ENCODE measurements around the gene CELF2.
A peak's percentile ranks its signal among the peaks of the same experiment; 100 is the strongest.
"Not testable (repeated sequence)": the region's sequence is repeated elsewhere in the genome, so short reads cannot be mapped to it uniquely, and the experiment has no call there.

CELF2 gene

GRCh38 chr10:11017570-11018431 lies at the start of gene CELF2:
CELF2 (plus strand) TSS chr10:11017872; CDS start chr10:11018090, 218 bp downstream.
- FAIRE-seq (no peak), DNase-seq (ENCODE audit: extremely low spot score, insufficient read length, low read depth) (peak; percentile 23)

GRCh38 chr10:10968257-10968588 lies 49.4 kb upstream of the CELF2 start:
- DNase-seq (ENCODE audit: extremely low spot score, insufficient read length, low read depth) (no peak), FAIRE-seq (no peak)

- DNase-seq (ENCODE audit: extremely low spot score, insufficient read length, low read depth) (no peak), FAIRE-seq (no peak)
These were observed 44.4 kb upstream of the CELF2 start for GRCh38 chr10:10973310-10973709.

GRCh38 chr10:10975647-10976046 lies 42.0 kb upstream of the CELF2 start:
- no peak for DNase-seq (ENCODE audit: extremely low spot score, insufficient read length, low read depth)
- FAIRE-seq = no peak

GRCh38 chr10:10976652-10977051 lies 41.0 kb upstream of the CELF2 start:
- DNase-seq (ENCODE audit: extremely low spot score, insufficient read length, low read depth) (no peak), FAIRE-seq (no peak)

- no peak for DNase-seq (ENCODE audit: extremely low spot score, insufficient read length, low read depth)
- FAIRE-seq = no peak
These were observed 40.3 kb upstream of the CELF2 start for GRCh38 chr10:10977226-10977956.

- no peak for DNase-seq (ENCODE audit: extremely low spot score, insufficient read length, low read depth)
- FAIRE-seq = no peak
These were observed 39.7 kb upstream of the CELF2 start for GRCh38 chr10:10977978-10978377.

- FAIRE-seq (no peak), DNase-seq (ENCODE audit: extremely low spot score, insufficient read length, low read depth) (no peak)
These were observed 32.3 kb upstream of the CELF2 start for GRCh38 chr10:10985361-10985760.

- DNase-seq (ENCODE audit: extremely low spot score, insufficient read length, low read depth) (no peak), FAIRE-seq (no peak)
These were observed 31.1 kb upstream of the CELF2 start for GRCh38 chr10:10986606-10987005.

GRCh38 chr10:10987111-10987510 lies 30.6 kb upstream of the CELF2 start:
- no peak for DNase-seq (ENCODE audit: extremely low spot score, insufficient read length, low read depth)
- no peak for FAIRE-seq

- DNase-seq (ENCODE audit: extremely low spot score, insufficient read length, low read depth) = no peak
- no peak for FAIRE-seq
These were observed 28.0 kb upstream of the CELF2 start for GRCh38 chr10:10989669-10990068.

GRCh38 chr10:10991144-10991543 lies 26.5 kb upstream of the CELF2 start:
- FAIRE-seq (no peak), DNase-seq (ENCODE audit: extremely low spot score, insufficient read length, low read depth) (no peak)

- FAIRE-seq = no peak
These were observed 25.6 kb upstream of the CELF2 start for GRCh38 chr10:10992072-10992471.

GRCh38 chr10:10992961-10993714 lies 24.5 kb upstream of the CELF2 start:
- DNase-seq (ENCODE audit: extremely low spot score, insufficient read length, low read depth) (no peak), FAIRE-seq (no peak)

More at GRCh38 chr10:10992072-10992471, 25.6 kb upstream of the CELF2 start:
- DNase-seq (ENCODE audit: extremely low spot score, insufficient read length, low read depth) = no peak

GRCh38 chr10:10993785-10994184 lies 23.9 kb upstream of the CELF2 start:
- DNase-seq (ENCODE audit: extremely low spot score, insufficient read length, low read depth) (no peak), FAIRE-seq (no peak)

- FAIRE-seq (no peak), DNase-seq (ENCODE audit: extremely low spot score, insufficient read length, low read depth) (no peak)
These were observed 23.3 kb upstream of the CELF2 start for GRCh38 chr10:10994360-10994759.

- FAIRE-seq = no peak
- DNase-seq (ENCODE audit: extremely low spot score, insufficient read length, low read depth) = no peak
These were observed 22.6 kb upstream of the CELF2 start for GRCh38 chr10:10995120-10995519.

GRCh38 chr10:10996966-10997620 lies 20.6 kb upstream of the CELF2 start:
- DNase-seq (ENCODE audit: extremely low spot score, insufficient read length, low read depth) (no peak), FAIRE-seq (no peak)

- not testable (repeated sequence) for DNase-seq (ENCODE audit: extremely low spot score, insufficient read length, low read depth); FAIRE-seq
These were observed 18.2 kb upstream of the CELF2 start for GRCh38 chr10:10999501-10999900.

- no peak for DNase-seq (ENCODE audit: extremely low spot score, insufficient read length, low read depth)
- FAIRE-seq = no peak
These were observed 15.2 kb upstream of the CELF2 start for GRCh38 chr10:11002485-11002884.

Data from GM18507 (cell line).